ENCODE results near the gene PHF11. TPM values are rescaled to one million over a fixed set of nuclear protein-coding genes. Genes with fewer than 3 reads are reported as not detected.

Gene PHF11
- total and polyA plus RNA-seq, 2 of the 13 experiments (the other 11 are each of a cell fraction or from before 2014, with no cell fraction given), result 15.8 to 22.0 TPM

GRCh38 chr13:49466292-49466838 lies 29.4 kb upstream of the PHF11 start:
- Histone ChIP-seq H3K79me2 (ENCODE audit: insufficient read depth, low read length) (no peaks in the 10 kb centered on the region), H3K36me3 (replicated peaks in 1 of 2; ENCODE audit: control insufficient read depth in 1 of 2, insufficient read depth in 2 of 2, low read length in 2 of 2) (peaks cover 10 to 28% of the 10 kb centered on the region in 2 experiments), H3K9me3 (ENCODE audit: low read length) (peaks cover 17% of the 10 kb centered on the region), H3K4me2 (ENCODE audit: low read depth, low read length) (peak overlapping the region; percentile 59), H3K4me1 (ENCODE audit: insufficient read depth, low read length) (peaks cover 40% of the 10 kb centered on the region), H2AFZ (ENCODE audit: low read length) (no peak overlapping the region), H3K9ac (ENCODE audit: insufficient read depth, low read depth, low read length) (peak overlapping the region; percentile 66), H3K27ac (ENCODE audit: extremely low read length, insufficient read depth, low read length) (peak overlapping the region; percentile 96), H3K4me3 (replicated peaks in 1 of 3; ENCODE audit: insufficient read depth in 1 of 3, low read depth in 2 of 3, low read length in 3 of 3) (peak overlapping the region in 2 of 3 experiments; percentile 50; a peak in 2 of 6 replicates), H3K27me3 (ENCODE audit: control insufficient read depth in 1 of 2, insufficient read depth in 2 of 2, low read length in 2 of 2) (no peaks in the 10 kb centered on the region), H4K20me1 (ENCODE audit: insufficient read depth, low read length) (no peaks in the 10 kb centered on the region)
- DNase-seq (ENCODE audit: low spot score) (peak; percentile 87), ATAC-seq (peak; percentile 87), FAIRE-seq (peak; percentile 94)
- 2% methylated on average over 5 of the region's 5 CpGs for WGBS (ENCODE audit: low lambda C conversion rate)
- POLR2A ChIA-PET, result interaction anchor here (0.7 to 3.3 kb wide), 15 partner anchors 11 to 1987 kb away, joined by 3 to 123 read pairs (median 4); partner anchors contain the start of genes CAB39L, CDADC1, PHF11 and SETDB2
- CTCF ChIA-PET (ENCODE audit: low intra/inter-chr PET ratio, low total read pairs), result no interaction called here
- in situ Hi-C loops (cut with HindIII; ENCODE audit: extremely low pct_ligation_motif_present, low pct_unique_long_range_greater_than_20kb), result no loop called here
- BruUV-seq (replicated peaks), result no TSS peak
- intact Hi-C loops (cut with micrococcal nuclease; ENCODE audit: unreplicated experiment), result loop anchor here (1.0 to 2.0 kb wide), 2 partner anchors 22 to 28 kb away; partner anchors contain the start of genes CAB39L, PHF11 and SETDB2
- TF ChIP-seq ZNF550 (CRISPR knock-in tag; IDR thresholded peaks at IDR 0.05; ENCODE audit: borderline replicate concordance) (no peak), HNF1B (CRISPR knock-in tag; IDR thresholded peaks at IDR 0.05) (peak; percentile 93), MYNN (CRISPR knock-in tag; IDR thresholded peaks at IDR 0.05; ENCODE audit: low read depth) (no peak), ZBTB38 (CRISPR knock-in tag; IDR thresholded peaks at IDR 0.05) (no peak), FOXO4 (CRISPR knock-in tag; conservative IDR thresholded peaks at IDR 0.05) (no peak), ZNF598 (CRISPR knock-in tag; IDR thresholded peaks at IDR 0.05; ENCODE audit: borderline replicate concordance) (no peak), PHF21A (CRISPR knock-in tag; IDR thresholded peaks at IDR 0.05) (0 out of 2 replicates have a peak, but pooled peaks have one; percentile 21), CAMTA2 (CRISPR knock-in tag; IDR thresholded peaks at IDR 0.05; ENCODE audit: borderline replicate concordance) (no peak), ZNF747 (CRISPR knock-in tag; IDR thresholded peaks at IDR 0.05; ENCODE audit: borderline replicate concordance) (no peak), GABPA (IDR thresholded peaks at IDR 0.05; ENCODE audit: low read depth, low read length) (no peak), GABPA (CRISPR knock-in tag; IDR thresholded peaks at IDR 0.05; ENCODE audit: low read depth) (0 out of 2 replicates have a peak, but pooled peaks have one; percentile 30), TCF12 (IDR thresholded peaks at IDR 0.05) (no peak), TCF12 (CRISPR knock-in tag; IDR thresholded peaks at IDR 0.05) (no peak), RFX5 (IDR thresholded peaks at IDR 0.05; ENCODE audit: low read depth, low read length) (no peak), ZBTB20 (CRISPR knock-in tag; IDR thresholded peaks at IDR 0.05; ENCODE audit: borderline replicate concordance, low read depth) (no peak), CEBPZ (IDR thresholded peaks at IDR 0.05; ENCODE audit: low read length) (no peak), ZNF777 (CRISPR knock-in tag; IDR thresholded peaks at IDR 0.05) (no peak), POLR2G (IDR thresholded peaks at IDR 0.05; ENCODE audit: low read depth, low read length) (peak; percentile 32; the same call in 1 of the 2 replicates), FOSL1 (CRISPR knock-in tag; IDR thresholded peaks at IDR 0.05; ENCODE audit: borderline replicate concordance) (no peak), ZNF772 (CRISPR knock-in tag; IDR thresholded peaks at IDR 0.05) (no peak; the same call in 1 of the 2 replicates)

All from HepG2 (cell line).